Mesendoderm (in vitro differentiated cells): Measurements from ENCODE around the gene HOTAIR.

Experiments used
- DNase-seq: peaks from one replicate; pipeline ENCODE4 v3.0.0; 2013
- H2AK5ac ChIP-seq: 2 replicates; pipeline ENCODE4 v1.6.1; 2013; ENCODE audit warnings: low read length, inconsistent platforms
- H2BK120ac ChIP-seq: 2 replicates; pipeline ENCODE4 v1.6.1; 2013; ENCODE audit warnings: low read depth, mild to moderate bottlenecking, low read length, moderate library complexity, mixed read lengths
- H2BK15ac ChIP-seq: replicated peaks from 2 replicates; pipeline ENCODE4 v1.6.1; 2013; ENCODE audit warnings: low read depth, mild to moderate bottlenecking, moderate library complexity
- H2BK5ac ChIP-seq: 2 replicates; pipeline ENCODE4 v1.6.1; 2013; ENCODE audit warnings: low read length, inconsistent platforms
- H3K18ac ChIP-seq: 2 replicates; pipeline ENCODE4 v1.6.1; 2013; ENCODE audit warnings: mild to moderate bottlenecking, low read length, mixed read lengths
- H3K23ac ChIP-seq: one replicate; pipeline ENCODE4 v1.6.1; 2013; ENCODE audit warnings: low read length
- H3K27ac ChIP-seq: 2 replicates; pipeline ENCODE4 v1.5.1; 2013; ENCODE audit warnings: low read depth, mild to moderate bottlenecking, inconsistent platforms, low read length, moderate library complexity
- H3K27me3 ChIP-seq: 2 replicates; pipeline ENCODE4 v1.6.1; 2013; ENCODE audit warnings: low read length, control low read depth, mild to moderate bottlenecking, inconsistent platforms; ENCODE audit not compliant: insufficient read depth, poor library complexity
- H3K36me3 ChIP-seq: 2 replicates; pipeline ENCODE4 v1.6.1; 2013; ENCODE audit warnings: low read length, inconsistent platforms; ENCODE audit not compliant: control insufficient read depth, insufficient read depth
- H3K4ac ChIP-seq: one replicate; pipeline ENCODE4 v1.6.1; 2013; ENCODE audit warnings: low read depth, mild to moderate bottlenecking, low read length, moderate library complexity
- H3K4me1 ChIP-seq: 2 replicates; pipeline ENCODE4 v1.6.1; 2013; ENCODE audit warnings: low read depth, low read length, inconsistent platforms; ENCODE audit not compliant: control insufficient read depth
- H3K4me2 ChIP-seq: 2 replicates; pipeline ENCODE4 v1.6.1; 2013; ENCODE audit warnings: low read length
- H3K4me3 ChIP-seq: 2 replicates; pipeline ENCODE4 v1.5.1; 2013; ENCODE audit warnings: mild to moderate bottlenecking, low read length
- H3K56ac ChIP-seq: one replicate; pipeline ENCODE4 v1.6.1; 2013; ENCODE audit warnings: low read length
- H3K79me1 ChIP-seq: 2 replicates; pipeline ENCODE4 v1.6.1; 2013; ENCODE audit warnings: low read length, inconsistent platforms
- H3K79me2 ChIP-seq: 2 replicates; pipeline ENCODE4 v1.6.1; 2013; ENCODE audit warnings: mild to moderate bottlenecking, low read length; ENCODE audit not compliant: control insufficient read depth, insufficient read depth
- H3K9ac ChIP-seq: 2 replicates; pipeline ENCODE4 v1.6.1; 2013; ENCODE audit warnings: low read length, inconsistent platforms
- H4K5ac ChIP-seq: one replicate; pipeline ENCODE4 v1.6.1; 2013; ENCODE audit warnings: low read length
- H4K8ac ChIP-seq: one replicate; pipeline ENCODE4 v1.6.1; 2013; ENCODE audit warnings: low read depth, mild to moderate bottlenecking, control low read depth, low read length, moderate library complexity
- WGBS: extraction: QIAGEN DNeasy Blood & Tissue Kit; methylation state at CpG from one replicate; pipeline ENCODE4 v1.1.7; 2013; ENCODE audit warnings: low lambda C conversion rate, missing lambda C conversion rate; ENCODE audit not compliant: insufficient coverage; ENCODE audit errors: extremely low coverage; 5-methylcytosine and 5-hydroxymethylcytosine counted together

HOTAIR gene

DNA sequence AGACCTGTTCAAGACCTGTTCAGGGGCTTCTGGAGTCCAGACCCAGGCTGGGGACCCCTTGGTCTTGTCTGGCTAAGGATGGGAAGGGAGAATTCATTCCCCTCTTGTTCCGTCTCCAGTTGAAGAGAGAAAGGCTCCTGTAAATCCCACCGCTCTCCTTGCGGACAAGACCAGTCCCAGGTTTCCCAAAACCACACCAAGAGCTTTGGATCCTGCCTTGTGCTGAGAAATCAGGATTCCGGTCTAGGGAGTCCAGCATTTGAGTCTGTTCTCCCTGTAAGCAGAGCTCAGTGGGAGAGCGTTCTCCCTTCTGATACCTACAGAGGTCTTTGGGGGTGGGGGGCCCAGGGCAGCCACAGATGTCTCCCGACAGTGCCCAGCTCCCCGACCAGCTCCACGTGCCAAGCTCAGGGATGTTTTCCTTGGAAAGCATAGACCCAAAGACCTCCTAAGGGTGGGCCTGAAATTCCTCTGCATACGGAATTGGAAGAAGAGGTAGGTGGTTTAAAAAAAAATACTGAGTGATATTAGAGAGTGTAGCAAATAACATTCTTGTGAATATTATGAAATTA is 34.2 kb downstream of the HOTAIR start:
- H3K36me3 ChIP-seq, result no peaks in the 10 kb centered on the region
- H3K79me2 ChIP-seq, result no peaks in the 10 kb centered on the region
- no peak overlapping the region for H3K18ac ChIP-seq
- no peak overlapping the region for H2BK120ac ChIP-seq
- H3K27ac ChIP-seq, result no peak overlapping the region
- H2BK5ac ChIP-seq, result no peak overlapping the region
- H3K56ac ChIP-seq, result no peak overlapping the region
- no peak overlapping the region for H3K4me2 ChIP-seq
- H4K8ac ChIP-seq, result no peak overlapping the region
- H3K27me3 ChIP-seq, result peaks cover 89% of the 10 kb centered on the region
- H3K9ac ChIP-seq, result no peak overlapping the region
- H3K79me1 ChIP-seq, result no peaks in the 10 kb centered on the region
- no peak overlapping the region for H4K5ac ChIP-seq
- no peak overlapping the region for H2BK15ac ChIP-seq
- no peak overlapping the region for H3K4me3 ChIP-seq
- no peak overlapping the region for H3K4ac ChIP-seq
- WGBS, result no CpG with 5 or more reads among the region's 9 CpGs
- no peaks in the 10 kb centered on the region for H3K4me1 ChIP-seq
- no peak overlapping the region for H3K23ac ChIP-seq
- H2AK5ac ChIP-seq, result no peak overlapping the region
- no peak for DNase-seq

- H3K36me3 ChIP-seq, result no peaks in the 10 kb centered on the region
- H3K79me2 ChIP-seq, result no peaks in the 10 kb centered on the region
- H4K8ac ChIP-seq, result no peak overlapping the region
- peaks cover 89% of the 10 kb centered on the region for H3K27me3 ChIP-seq
- H3K4me1 ChIP-seq, result no peaks in the 10 kb centered on the region
- H3K18ac ChIP-seq, result no peak overlapping the region
- no peak overlapping the region for H3K56ac ChIP-seq
- H3K23ac ChIP-seq, result no peak overlapping the region
- H3K9ac ChIP-seq, result no peak overlapping the region
- H2AK5ac ChIP-seq, result no peak overlapping the region
- H3K4ac ChIP-seq, result no peak overlapping the region
- no peak overlapping the region for H2BK15ac ChIP-seq
- no peak overlapping the region for H3K4me3 ChIP-seq
- no CpG with 5 or more reads among the region's 91 CpGs for WGBS
- no peaks in the 10 kb centered on the region for H3K79me1 ChIP-seq
- H3K4me2 ChIP-seq, result no peak overlapping the region
- DNase-seq, result peak; percentile 71
- no peak overlapping the region for H2BK120ac ChIP-seq
- no peak overlapping the region for H3K27ac ChIP-seq
- no peak overlapping the region for H4K5ac ChIP-seq
- H2BK5ac ChIP-seq, result no peak overlapping the region
These were observed 35.3 kb downstream of the HOTAIR start for GRCh38 chr12:53939141-53940108.

DNA sequence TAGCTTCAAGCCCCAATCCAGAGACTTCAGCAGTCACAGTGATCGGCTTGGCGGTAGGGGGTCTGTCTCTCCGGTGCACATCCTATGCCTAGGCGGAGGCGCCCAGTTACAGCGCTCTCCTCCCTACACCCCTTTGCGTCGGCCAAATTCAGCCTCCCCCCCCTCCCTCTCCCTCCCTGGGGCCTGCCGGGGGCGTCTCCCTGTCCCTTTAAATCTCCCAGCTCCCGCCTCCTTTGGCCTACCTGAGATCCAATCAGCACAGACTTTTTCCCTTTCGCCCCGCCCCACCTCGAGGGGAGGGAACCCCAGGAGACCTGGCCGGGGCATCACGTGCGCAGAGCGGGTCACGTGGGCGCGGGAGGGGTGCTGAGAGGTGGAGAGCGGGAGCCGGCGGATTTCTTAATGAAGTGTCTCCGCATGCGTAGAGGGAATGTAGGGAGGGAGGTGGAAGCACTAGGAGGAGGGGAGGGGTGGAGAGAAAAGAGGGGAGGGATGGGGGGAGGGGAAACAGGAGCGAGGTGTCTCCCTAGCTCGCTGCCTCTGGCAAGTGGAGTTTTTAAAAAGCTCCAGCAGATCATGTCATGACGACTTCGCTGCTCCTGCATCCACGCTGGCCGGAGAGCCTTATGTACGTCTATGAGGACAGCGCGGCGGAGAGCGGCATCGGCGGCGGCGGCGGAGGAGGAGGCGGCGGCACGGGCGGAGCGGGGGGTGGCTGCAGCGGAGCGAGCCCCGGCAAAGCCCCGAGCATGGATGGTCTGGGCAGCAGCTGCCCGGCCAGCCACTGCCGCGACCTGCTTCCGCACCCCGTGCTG is 36.2 kb downstream of the HOTAIR start, which contains the start of gene HOXC13:
Gene HOXC13, plus strand, starts transcription at position 506 of the 815 bp plus-strand sequence. Its CDS starts 76 bp downstream, at position 582.
- Histone ChIP-seq H2BK5ac (no peak within 1 kb of the TSS), H3K18ac (no peak within 1 kb of the TSS), H3K23ac (no peak within 1 kb of the TSS), H3K4me3 (no peak within 1 kb of the TSS), H3K9ac (no peak within 1 kb of the TSS), H4K5ac (no peak within 1 kb of the TSS), H3K4me2 (no peak within 1 kb of the TSS), H4K8ac (no peak within 1 kb of the TSS), H2AK5ac (no peak within 1 kb of the TSS), H3K79me2 (no peaks in the 10 kb centered on the region), H3K79me1 (no peaks in the 10 kb centered on the region), H3K27me3 (peaks cover 89% of the 10 kb centered on the region), H2BK15ac (no peak within 1 kb of the TSS), H2BK120ac (no peak within 1 kb of the TSS), H3K56ac (no peak within 1 kb of the TSS), H3K27ac (no peak within 1 kb of the TSS), H3K4ac (no peak within 1 kb of the TSS), H3K36me3 (no peaks in the 10 kb centered on the region), H3K4me1 (no peaks in the 10 kb centered on the region)
- peak; percentile 92 for DNase-seq
- WGBS, result no CpG with 5 or more reads among the region's 56 CpGs

DNA sequence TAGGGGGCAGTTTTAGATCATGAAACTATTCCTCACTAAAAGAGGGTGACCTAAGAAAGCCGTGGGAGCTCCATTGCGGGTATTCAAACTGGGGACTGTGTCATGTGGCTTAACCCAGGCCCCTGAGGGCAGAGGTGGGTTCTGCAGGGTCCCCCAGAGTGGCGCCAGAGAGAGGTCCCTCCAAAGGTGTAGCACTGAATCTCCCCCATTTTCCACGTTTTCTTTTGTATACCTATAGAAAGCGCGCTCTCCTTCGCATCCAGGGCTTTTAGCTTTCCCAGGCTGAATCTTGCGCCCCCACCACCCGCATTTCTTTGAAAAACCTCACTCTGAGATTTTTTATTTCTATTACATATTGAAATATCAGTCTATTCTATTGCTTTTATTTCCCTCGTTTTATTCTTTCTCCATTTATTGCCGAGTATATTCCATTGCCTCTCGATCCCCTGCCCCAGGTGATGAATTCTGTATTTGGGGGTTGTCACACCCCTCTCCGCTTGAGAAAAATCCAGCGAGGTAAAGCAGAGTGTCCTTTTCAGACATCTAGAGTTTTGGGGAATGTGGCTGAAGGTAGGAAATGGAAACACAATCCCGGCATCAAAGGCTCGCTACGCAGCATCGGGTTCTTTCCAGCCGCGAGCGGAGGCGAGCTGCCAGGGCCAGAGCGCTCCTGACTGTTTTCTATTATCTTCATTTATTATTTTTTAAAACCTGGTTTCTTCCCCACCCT is 37.0 kb downstream of the HOTAIR start:
- Histone ChIP-seq H2BK5ac (no peak overlapping the region), H2BK120ac (no peak overlapping the region), H3K56ac (no peak overlapping the region), H3K79me2 (no peaks in the 10 kb centered on the region), H3K4me1 (no peaks in the 10 kb centered on the region), H2AK5ac (no peak overlapping the region), H2BK15ac (no peak overlapping the region), H3K4me3 (no peak overlapping the region), H3K79me1 (no peaks in the 10 kb centered on the region), H3K36me3 (no peaks in the 10 kb centered on the region), H3K27me3 (peaks cover 95% of the 10 kb centered on the region), H3K27ac (no peak overlapping the region), H3K4ac (no peak overlapping the region), H3K9ac (no peak overlapping the region), H4K5ac (no peak overlapping the region), H3K4me2 (no peak overlapping the region), H3K23ac (no peak overlapping the region), H4K8ac (no peak overlapping the region), H3K18ac (no peak overlapping the region)
- DNase-seq, result no peak
- no CpG with 5 or more reads among the region's 23 CpGs for whole genome bisulfite sequencing

DNA sequence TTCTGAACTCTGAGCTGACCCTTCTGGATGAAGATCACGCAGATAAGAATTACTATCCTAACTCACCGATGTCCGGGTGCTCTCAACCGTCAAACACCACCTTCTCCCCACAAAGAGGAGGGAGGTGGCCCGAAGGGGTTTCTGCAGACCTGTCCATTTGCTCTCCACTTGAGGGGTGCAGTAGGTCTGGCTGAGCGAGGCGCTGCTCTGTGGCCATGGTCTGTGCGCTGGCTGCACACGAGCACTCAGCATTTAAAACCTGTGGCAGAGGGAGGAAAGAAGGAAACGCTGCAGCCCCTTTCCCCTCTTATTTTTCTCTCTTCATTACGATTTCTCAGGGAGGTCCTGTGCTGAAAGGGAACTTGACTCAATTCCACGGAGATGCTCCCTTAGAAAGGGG is 37.7 kb downstream of the HOTAIR start:
- no peak overlapping the region for H3K9ac ChIP-seq

More for the DNA sequence above, 37.7 kb downstream of the HOTAIR start:
- no CpG with 5 or more reads among the region's 12 CpGs for WGBS
- no peak overlapping the region for H3K4me3 ChIP-seq
- H3K27ac ChIP-seq, result no peak overlapping the region
- no peaks in the 10 kb centered on the region for H3K79me1 ChIP-seq
- H2AK5ac ChIP-seq, result no peak overlapping the region
- H2BK5ac ChIP-seq, result no peak overlapping the region
- H3K27me3 ChIP-seq, result peaks cover 97% of the 10 kb centered on the region
- no peak overlapping the region for H4K8ac ChIP-seq
- H3K79me2 ChIP-seq, result no peaks in the 10 kb centered on the region
- H3K4me1 ChIP-seq, result no peaks in the 10 kb centered on the region
- no peak for DNase-seq
- H3K4me2 ChIP-seq, result no peak overlapping the region
- H3K18ac ChIP-seq, result no peak overlapping the region
- no peak overlapping the region for H2BK120ac ChIP-seq
- no peak overlapping the region for H4K5ac ChIP-seq
- no peaks in the 10 kb centered on the region for H3K36me3 ChIP-seq
- H2BK15ac ChIP-seq, result no peak overlapping the region
- H3K56ac ChIP-seq, result no peak overlapping the region
- H3K23ac ChIP-seq, result no peak overlapping the region
- H3K4ac ChIP-seq, result no peak overlapping the region
